ENCODE measurements around the gene SLC39A1. TPM values are rescaled to one million over a fixed set of nuclear protein-coding genes. Genes with fewer than 3 reads are reported as not detected.

Gene SLC39A1
- polyA plus RNA-seq, 1 donor, result 73.7 TPM

DNA sequence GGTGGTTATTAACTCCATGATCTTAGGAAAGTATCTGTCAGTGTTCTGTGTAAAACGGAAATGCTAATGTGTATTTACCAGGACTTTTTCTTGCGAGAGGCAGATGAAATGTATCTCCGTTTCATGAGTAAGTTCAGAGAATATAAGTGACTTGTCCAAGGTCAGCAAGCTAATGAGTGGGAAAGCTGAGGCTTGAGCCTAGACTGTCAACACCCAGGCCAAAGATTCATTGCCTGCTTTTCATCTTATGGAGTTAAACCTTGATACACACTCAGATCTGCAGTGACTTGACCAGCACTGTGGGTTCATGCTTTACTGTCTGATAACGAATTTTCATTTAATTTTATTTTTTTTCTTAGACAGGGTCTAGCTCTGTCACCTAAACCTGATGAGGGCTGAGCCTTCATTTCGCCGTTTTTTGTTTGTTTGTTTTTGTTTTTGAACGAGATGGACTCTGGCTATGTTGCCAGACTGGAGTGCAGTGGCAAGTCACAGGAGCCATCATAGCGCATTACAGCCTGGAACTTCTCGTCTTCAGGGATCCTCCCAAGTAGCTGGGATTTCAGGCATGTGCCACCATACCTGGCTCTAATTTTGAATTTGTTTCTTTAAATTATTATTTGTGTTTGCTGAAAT, 15.1 kb upstream of the SLC39A1 start:
- WGBS (ENCODE audit: insufficient coverage, low lambda C conversion rate), result 88% methylated on average over 1 of the region's 9 CpGs
- Histone ChIP-seq H3K4me1 (ENCODE audit: control insufficient read depth, insufficient read depth, low read length) (peaks cover 5% of the 10 kb centered on the region), H3K4me3 (ENCODE audit: low read length) (peak overlapping the region; percentile 97), H3K9me3 (ENCODE audit: control insufficient read depth, low read depth, low read length) (no peaks in the 10 kb centered on the region), H3K36me3 (ENCODE audit: control insufficient read depth, insufficient read depth, low read length) (peaks cover 37% of the 10 kb centered on the region), H3K27me3 (ENCODE audit: control insufficient read depth, insufficient read depth, low read length) (no peaks in the 10 kb centered on the region), H3K27ac (ENCODE audit: low read length) (peak overlapping the region; percentile 78)
- DNase-seq, result no peak

DNA sequence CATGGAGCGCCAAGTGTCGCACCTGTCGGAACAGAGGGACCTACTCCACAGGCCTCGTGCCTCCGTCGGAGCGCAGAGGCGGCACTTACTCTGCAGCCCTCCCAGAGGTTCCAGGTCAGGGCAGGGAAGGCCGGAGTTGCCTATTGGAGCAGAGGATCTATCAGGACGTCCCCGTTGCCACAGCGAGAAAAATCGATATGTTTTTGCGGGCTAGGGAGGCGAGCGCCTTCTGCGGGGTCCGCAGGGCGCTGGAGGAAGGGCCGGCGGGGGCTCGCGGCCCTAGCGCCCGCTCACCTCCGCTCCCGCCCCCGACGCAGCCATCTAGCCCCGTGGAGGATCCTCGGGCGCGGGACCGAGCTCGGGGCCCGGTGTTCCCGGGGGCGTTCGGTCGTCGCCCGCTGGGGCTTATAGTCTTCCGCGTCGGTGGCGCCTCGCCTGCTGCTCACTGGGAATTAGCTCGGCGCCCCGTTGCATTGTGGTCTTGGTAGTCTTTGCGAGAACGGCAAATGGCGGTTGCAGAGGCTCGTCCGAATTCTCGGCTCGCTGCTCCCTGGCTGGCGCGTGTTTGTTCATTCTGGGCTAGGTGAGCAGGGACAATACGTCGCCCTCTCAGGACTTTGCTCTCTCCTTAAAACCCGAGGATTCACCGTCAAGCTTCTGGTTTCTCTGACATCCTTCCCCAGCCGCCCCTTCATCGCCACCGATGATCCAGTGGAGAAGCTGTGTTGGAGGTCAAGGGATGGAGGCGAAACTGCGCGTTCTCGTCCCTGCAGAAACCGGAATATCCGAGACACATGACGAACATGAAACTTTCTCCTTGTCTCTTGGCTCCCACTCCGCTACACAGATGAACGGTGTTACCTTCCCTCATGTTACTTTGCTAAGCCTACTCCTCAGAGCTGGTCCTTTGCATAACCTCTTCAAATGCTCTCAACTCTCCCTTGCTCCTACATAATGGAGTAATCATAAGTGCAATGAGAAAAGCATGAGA, 14.2 kb upstream of the SLC39A1 start, which contains the start of gene JTB:
Gene JTB, minus strand, starts transcription at position 425 of the 991 bp plus-strand sequence. Its CDS starts 422 bp downstream, at position 3.
- H3K9me3 ChIP-seq (ENCODE audit: control insufficient read depth, low read depth, low read length), result no peaks in the 10 kb centered on the region
- H3K27me3 ChIP-seq (ENCODE audit: control insufficient read depth, insufficient read depth, low read length), result no peaks in the 10 kb centered on the region
- H3K36me3 ChIP-seq (ENCODE audit: control insufficient read depth, insufficient read depth, low read length), result peaks cover 39% of the 10 kb centered on the region
- peak within 1 kb of the TSS; percentile 97 for H3K4me3 ChIP-seq (ENCODE audit: low read length)
- WGBS (ENCODE audit: insufficient coverage, low lambda C conversion rate), result no CpG with 5 or more reads among the region's 75 CpGs
- DNase-seq, result peak; percentile 82 to 88
- peaks cover 5% of the 10 kb centered on the region for H3K4me1 ChIP-seq (ENCODE audit: control insufficient read depth, insufficient read depth, low read length)
- H3K27ac ChIP-seq (ENCODE audit: low read length), result peak within 1 kb of the TSS; percentile 78

GRCh38 chr1:153976819-153977249, 13.5 kb upstream of the SLC39A1 start:
- H3K9me3 ChIP-seq (ENCODE audit: control insufficient read depth, low read depth, low read length), result no peaks in the 10 kb centered on the region
- H3K4me1 ChIP-seq (ENCODE audit: control insufficient read depth, insufficient read depth, low read length), result peaks cover 5% of the 10 kb centered on the region
- no CpG with 5 or more reads among the region's 16 CpGs for WGBS (ENCODE audit: insufficient coverage, low lambda C conversion rate)
- peak overlapping the region; percentile 78 for H3K27ac ChIP-seq (ENCODE audit: low read length)
- H3K27me3 ChIP-seq (ENCODE audit: control insufficient read depth, insufficient read depth, low read length), result no peaks in the 10 kb centered on the region
- DNase-seq, result no peak
- H3K4me3 ChIP-seq (ENCODE audit: low read length), result peak overlapping the region; percentile 97
- peaks cover 32% of the 10 kb centered on the region for H3K36me3 ChIP-seq (ENCODE audit: control insufficient read depth, insufficient read depth, low read length)

- H3K9me3 ChIP-seq (ENCODE audit: control insufficient read depth, low read depth, low read length), result no peaks in the 10 kb centered on the region
- peaks cover 28% of the 10 kb centered on the region for H3K36me3 ChIP-seq (ENCODE audit: control insufficient read depth, insufficient read depth, low read length)
- 90% methylated on average over 2 of the region's 7 CpGs for WGBS (ENCODE audit: insufficient coverage, low lambda C conversion rate)
- no peak overlapping the region for H3K4me3 ChIP-seq (ENCODE audit: low read length)
- no peaks in the 10 kb centered on the region for H3K27me3 ChIP-seq (ENCODE audit: control insufficient read depth, insufficient read depth, low read length)
- no peak for DNase-seq
- H3K4me1 ChIP-seq (ENCODE audit: control insufficient read depth, insufficient read depth, low read length), result peaks cover 5% of the 10 kb centered on the region
- H3K27ac ChIP-seq (ENCODE audit: low read length), result no peak overlapping the region
Measured at GRCh38 chr1:153973525-153973924, 10.2 kb upstream of the SLC39A1 start.

- Histone ChIP-seq H3K27me3 (ENCODE audit: control insufficient read depth, insufficient read depth, low read length) (no peaks in the 10 kb centered on the region), H3K9me3 (ENCODE audit: control insufficient read depth, low read depth, low read length) (no peaks in the 10 kb centered on the region), H3K4me3 (ENCODE audit: low read length) (no peak overlapping the region), H3K36me3 (ENCODE audit: control insufficient read depth, insufficient read depth, low read length) (peaks cover 28% of the 10 kb centered on the region), H3K27ac (ENCODE audit: low read length) (no peak overlapping the region), H3K4me1 (ENCODE audit: control insufficient read depth, insufficient read depth, low read length) (peaks cover 5% of the 10 kb centered on the region)
- DNase-seq, result no peak
- 90% methylated on average over 2 of the region's 3 CpGs for WGBS (ENCODE audit: insufficient coverage, low lambda C conversion rate)
Measured at GRCh38 chr1:153973071-153973470, 9.7 kb upstream of the SLC39A1 start.

DNA sequence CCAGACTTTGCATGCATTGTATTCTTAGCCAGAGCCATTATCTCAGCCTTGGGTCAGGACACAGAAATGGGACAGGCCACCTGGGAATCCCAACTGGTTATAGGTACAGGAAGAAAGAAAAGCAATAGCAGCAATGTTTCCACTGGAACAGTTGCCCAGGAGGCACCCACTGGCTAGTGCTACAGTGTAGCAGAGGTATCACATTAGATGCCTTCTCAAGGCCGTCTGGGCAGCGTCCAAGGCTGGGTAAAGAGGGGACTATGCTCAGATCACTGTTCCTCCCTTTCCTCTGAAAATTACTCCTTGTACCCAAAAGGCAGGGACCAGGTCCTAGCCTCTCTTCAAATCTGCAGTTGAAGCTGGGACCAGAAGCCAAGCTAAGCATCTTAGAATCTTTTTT, 7.0 kb upstream of the SLC39A1 start:
- Histone ChIP-seq H3K4me3 (ENCODE audit: low read length) (no peak overlapping the region), H3K27me3 (ENCODE audit: control insufficient read depth, insufficient read depth, low read length) (no peaks in the 10 kb centered on the region), H3K9me3 (ENCODE audit: control insufficient read depth, low read depth, low read length) (no peaks in the 10 kb centered on the region), H3K36me3 (ENCODE audit: control insufficient read depth, insufficient read depth, low read length) (peaks cover 21% of the 10 kb centered on the region), H3K4me1 (ENCODE audit: control insufficient read depth, insufficient read depth, low read length) (no peaks in the 10 kb centered on the region), H3K27ac (ENCODE audit: low read length) (no peak overlapping the region)
- DNase-seq, result no peak
- WGBS (ENCODE audit: insufficient coverage, low lambda C conversion rate), result no CpG with 5 or more reads among the region's 2 CpGs

DNA sequence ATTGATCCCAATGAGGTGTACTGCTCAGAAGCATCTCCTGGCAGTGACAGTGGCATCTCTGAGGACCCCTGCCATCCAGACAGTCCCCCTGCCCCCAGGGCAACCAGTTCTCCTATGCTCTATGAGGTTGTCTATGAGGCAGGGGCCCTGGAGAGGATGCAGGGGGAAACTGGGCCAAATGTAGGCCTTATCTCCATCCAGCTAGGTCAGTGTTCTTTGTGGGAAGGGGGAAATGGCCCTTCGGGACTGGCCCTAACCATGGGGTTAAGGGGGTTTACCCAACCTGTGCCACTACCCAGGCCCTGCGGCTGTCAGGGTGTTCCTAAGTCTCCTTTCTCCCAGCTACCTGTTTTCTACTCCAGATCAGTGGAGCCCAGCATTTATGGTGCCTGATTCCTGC, 5.6 kb upstream of the SLC39A1 start:
- no peak overlapping the region for H3K27ac ChIP-seq (ENCODE audit: low read length)
- DNase-seq, result no peak
- no CpG with 5 or more reads among the region's 2 CpGs for whole genome bisulfite sequencing (ENCODE audit: insufficient coverage, low lambda C conversion rate)
- peaks cover 10% of the 10 kb centered on the region for H3K36me3 ChIP-seq (ENCODE audit: control insufficient read depth, insufficient read depth, low read length)
- no peaks in the 10 kb centered on the region for H3K27me3 ChIP-seq (ENCODE audit: control insufficient read depth, insufficient read depth, low read length)
- H3K9me3 ChIP-seq (ENCODE audit: control insufficient read depth, low read depth, low read length), result no peaks in the 10 kb centered on the region
- H3K4me1 ChIP-seq (ENCODE audit: control insufficient read depth, insufficient read depth, low read length), result no peaks in the 10 kb centered on the region
- H3K4me3 ChIP-seq (ENCODE audit: low read length), result peak overlapping the region; percentile 54

- Histone ChIP-seq H3K27ac (ENCODE audit: low read length) (no peak overlapping the region), H3K4me3 (ENCODE audit: low read length) (peak overlapping the region; percentile 54), H3K36me3 (ENCODE audit: control insufficient read depth, insufficient read depth, low read length) (peaks cover 5% of the 10 kb centered on the region), H3K27me3 (ENCODE audit: control insufficient read depth, insufficient read depth, low read length) (no peaks in the 10 kb centered on the region), H3K4me1 (ENCODE audit: control insufficient read depth, insufficient read depth, low read length) (no peaks in the 10 kb centered on the region), H3K9me3 (ENCODE audit: control insufficient read depth, low read depth, low read length) (no peaks in the 10 kb centered on the region)
- no CpG with 5 or more reads among the region's 13 CpGs for WGBS (ENCODE audit: insufficient coverage, low lambda C conversion rate)
- peak in 1 of 2 donors; percentile 31 for DNase-seq
Measured at GRCh38 chr1:153968408-153968807, 5.1 kb upstream of the SLC39A1 start.

- H3K9me3 ChIP-seq (ENCODE audit: control insufficient read depth, low read depth, low read length), result no peaks in the 10 kb centered on the region
- no peak for DNase-seq
- no peaks in the 10 kb centered on the region for H3K27me3 ChIP-seq (ENCODE audit: control insufficient read depth, insufficient read depth, low read length)
- no peaks in the 10 kb centered on the region for H3K4me1 ChIP-seq (ENCODE audit: control insufficient read depth, insufficient read depth, low read length)
- H3K27ac ChIP-seq (ENCODE audit: low read length), result peak overlapping the region; percentile 81
- H3K4me3 ChIP-seq (ENCODE audit: low read length), result peak overlapping the region; percentile 54
- peaks cover under 1% of the 10 kb centered on the region for H3K36me3 ChIP-seq (ENCODE audit: control insufficient read depth, insufficient read depth, low read length)
- no CpG with 5 or more reads among the region's 8 CpGs for WGBS (ENCODE audit: insufficient coverage, low lambda C conversion rate)
Measured at GRCh38 chr1:153968000-153968363, 4.6 kb upstream of the SLC39A1 start.

DNA sequence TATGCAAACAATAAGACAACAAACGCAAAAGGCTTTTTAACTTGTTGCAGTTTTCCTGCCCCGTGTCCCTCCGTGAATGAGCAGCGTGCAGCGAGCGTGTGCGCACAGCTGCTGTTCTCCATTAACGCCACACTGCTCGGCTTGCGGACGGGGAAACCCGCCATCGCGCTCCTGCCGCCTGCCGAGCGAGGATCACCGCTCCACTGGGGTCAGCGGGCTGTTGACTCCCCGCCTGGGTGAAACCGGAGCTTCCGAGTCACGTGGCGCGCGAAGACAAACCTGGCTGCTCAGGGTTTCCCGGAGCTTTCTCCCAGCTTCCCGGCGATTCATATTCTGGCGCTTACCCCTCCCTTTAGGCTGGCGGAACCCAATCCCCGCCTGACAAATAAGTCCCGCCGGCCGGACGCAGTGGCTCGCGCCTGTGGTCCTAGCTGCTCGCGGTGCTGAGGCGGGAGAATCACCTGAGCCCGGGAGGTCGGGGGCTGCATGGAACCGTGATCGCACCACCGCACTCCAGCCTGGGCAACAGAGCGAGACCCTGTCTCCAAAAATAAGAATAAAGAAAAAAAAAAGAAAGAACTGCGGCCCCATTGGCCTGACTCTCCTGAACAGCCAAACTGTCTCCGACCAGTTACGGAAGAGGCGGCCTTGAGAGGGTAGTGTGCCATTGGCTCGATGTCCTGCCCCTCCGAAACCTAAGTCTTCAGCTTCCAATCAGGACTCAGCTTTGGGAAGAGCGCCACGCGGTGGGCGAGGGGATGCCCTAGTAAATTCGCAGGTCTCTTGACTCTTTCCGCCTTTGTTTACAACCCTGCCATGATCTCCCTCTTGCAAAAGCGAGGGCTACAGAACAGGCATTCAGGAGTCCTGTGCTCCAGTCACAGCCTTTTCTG, 4.0 kb upstream of the SLC39A1 start, which contains the start of gene CREB3L4:
Gene CREB3L4, plus strand, starts transcription at position 796 of the 893 bp plus-strand sequence. CDS start 624 bp downstream, outside the sequence.
- Histone ChIP-seq H3K4me3 (ENCODE audit: low read length) (peak within 1 kb of the TSS; percentile 54), H3K36me3 (ENCODE audit: control insufficient read depth, insufficient read depth, low read length) (no peaks in the 10 kb centered on the region), H3K4me1 (ENCODE audit: control insufficient read depth, insufficient read depth, low read length) (peaks cover 4% of the 10 kb centered on the region), H3K27me3 (ENCODE audit: control insufficient read depth, insufficient read depth, low read length) (no peaks in the 10 kb centered on the region), H3K9me3 (ENCODE audit: control insufficient read depth, low read depth, low read length) (no peaks in the 10 kb centered on the region), H3K27ac (ENCODE audit: low read length) (peak within 1 kb of the TSS; percentile 81)
- DNase-seq, result peak; percentile 94 to 96
- no CpG with 5 or more reads among the region's 60 CpGs for WGBS (ENCODE audit: insufficient coverage, low lambda C conversion rate)

All from large intestine (tissue), 3 donors.